HEK293 (cell line): ENCODE data around the gene SYNGAP1.

ENCODE experiments used
- GLI2 ChIP-seq: fragments of 450-650 bp; formaldehyde crosslinking; IDR thresholded peaks from 2 replicates; pipeline ENCODE4; 2017; ENCODE audit warnings: missing biosample characterization, missing genetic modification characterization, low read depth, borderline replicate concordance
- HOXD13 ChIP-seq: sonication (generic); formaldehyde crosslinking; IDR thresholded peaks from 2 replicates; pipeline ENCODE4 v1.8.0; 2022; ENCODE audit warnings: missing genetic modification reagents, borderline replicate concordance
- IKZF3 ChIP-seq: fragments of 450-650 bp; IDR thresholded peaks from 2 replicates; pipeline ENCODE4 v1.5.0; 2018; ENCODE audit warnings: missing biosample characterization, mild to moderate bottlenecking, missing genetic modification characterization, moderate library complexity
- YY1 ChIP-seq: fragments of 450-650 bp; formaldehyde crosslinking; IDR thresholded peaks from 2 replicates; pipeline ENCODE4 v1.5.1; 2018; ENCODE audit warnings: missing biosample characterization, missing genetic modification characterization
- ZBTB8A ChIP-seq: fragments of 450-650 bp; formaldehyde crosslinking; IDR thresholded peaks from 2 replicates; pipeline ENCODE4 v1.5.1; 2016; ENCODE audit warnings: missing biosample characterization, missing genetic modification characterization
- ZFP3 ChIP-seq: fragments of 450-650 bp; formaldehyde crosslinking; IDR thresholded peaks from 2 replicates; pipeline ENCODE4 v1.5.1; 2016; ENCODE audit warnings: low read depth, missing biosample characterization, missing genetic modification characterization
- ZNF112 ChIP-seq: fragments of 450-650 bp; formaldehyde crosslinking; IDR thresholded peaks from 2 replicates; pipeline ENCODE4 v1.5.0; 2017; ENCODE audit warnings: missing biosample characterization, missing genetic modification characterization
- ZNF155 ChIP-seq: fragments of 450-650 bp; formaldehyde crosslinking; IDR thresholded peaks from 2 replicates; pipeline ENCODE4 v1.5.1; 2016; ENCODE audit warnings: missing biosample characterization, missing genetic modification characterization
- ZNF266 ChIP-seq: fragments of 450-650 bp; formaldehyde crosslinking; IDR thresholded peaks from 2 replicates; pipeline ENCODE4 v1.5.1; 2016; ENCODE audit warnings: missing biosample characterization, missing genetic modification characterization, low read depth
- ZNF274 ChIP-seq, 2 experiments: fragments of 200-500 bp in 1 of 2; fragments of 450-650 bp in 1 of 2; sonication (Bioruptor generic) in 1 of 2; formaldehyde crosslinking in 1 of 2; IDR thresholded peaks; 2 replicates each; pipeline versions ENCODE4 v1.5.1 to v1.6.1; 2014 to 2016; ENCODE audit warnings: borderline replicate concordance in 1 of 2, inconsistent platforms in 1 of 2, low read length in 1 of 2, missing biosample characterization in 1 of 2, missing genetic modification characterization in 1 of 2
- ZNF354C ChIP-seq: fragments of 450-650 bp; formaldehyde crosslinking; IDR thresholded peaks from 2 replicates; pipeline ENCODE4 v1.5.1; 2016; ENCODE audit warnings: missing biosample characterization, missing genetic modification characterization, low read depth, borderline replicate concordance
- ZNF366 ChIP-seq: fragments of 450-650 bp; formaldehyde crosslinking; conservative IDR thresholded peaks from 2 replicates; pipeline ENCODE4 v1.5.1; 2016; ENCODE audit warnings: missing biosample characterization, missing genetic modification characterization
- ZNF514 ChIP-seq: fragments of 450-650 bp; formaldehyde crosslinking; IDR thresholded peaks from 2 replicates; pipeline ENCODE4 v1.5.1; 2016; ENCODE audit warnings: missing biosample characterization, missing genetic modification characterization
- ZNF530 ChIP-seq: fragments of 450-650 bp; formaldehyde crosslinking; IDR thresholded peaks from 2 replicates; pipeline ENCODE4 v1.5.1; 2016; ENCODE audit warnings: low read depth, missing biosample characterization, missing genetic modification characterization
- ZNF596 ChIP-seq: fragments of 450-650 bp; IDR thresholded peaks from 2 replicates; pipeline ENCODE4 v1.5.0; 2018; ENCODE audit warnings: missing biosample characterization, mild to moderate bottlenecking, missing genetic modification characterization, moderate library complexity
- ZNF623 ChIP-seq: fragments of 450-650 bp; formaldehyde crosslinking; IDR thresholded peaks from 2 replicates; pipeline ENCODE4 v1.5.1; 2016; ENCODE audit warnings: missing biosample characterization, missing genetic modification characterization
- ZNF76 ChIP-seq: fragments of 450-650 bp; formaldehyde crosslinking; IDR thresholded peaks from 2 replicates; pipeline ENCODE4; 2016; ENCODE audit warnings: low read depth, missing biosample characterization, missing genetic modification characterization, borderline replicate concordance
- TF ChIP-seq, protein P1 (sequence below): fragments of 450-650 bp; formaldehyde crosslinking; IDR thresholded peaks from 2 replicates; pipeline ENCODE4 v1.5.1; 2016; ENCODE audit warnings: missing biosample characterization, missing genetic modification characterization, low read depth
- TF ChIP-seq, protein P2 (sequence below): fragments of 450-650 bp; formaldehyde crosslinking; conservative IDR thresholded peaks from 2 replicates; pipeline ENCODE4 v1.5.1; 2016; ENCODE audit warnings: low read depth, missing biosample characterization, missing genetic modification characterization
- TF ChIP-seq, protein P3 (sequence below): fragments of 450-650 bp; formaldehyde crosslinking; IDR thresholded peaks from 2 replicates; pipeline ENCODE4 v1.5.1; 2016; ENCODE audit warnings: missing biosample characterization, missing genetic modification characterization
- TF ChIP-seq, protein P4 (sequence below): fragments of 450-650 bp; formaldehyde crosslinking; IDR thresholded peaks from 2 replicates; pipeline ENCODE4 v1.5.1; 2016; ENCODE audit warnings: missing biosample characterization, missing genetic modification characterization
- TF ChIP-seq, protein P5 (sequence below): fragments of 450-650 bp; formaldehyde crosslinking; IDR thresholded peaks from 2 replicates; pipeline ENCODE4 v1.5.1; 2016; ENCODE audit warnings: missing biosample characterization, missing genetic modification characterization
- TF ChIP-seq, protein P6 (sequence below): fragments of 450-650 bp; formaldehyde crosslinking; IDR thresholded peaks from 2 replicates; pipeline ENCODE4 v1.5.1; 2017; ENCODE audit warnings: missing biosample characterization, mild to moderate bottlenecking, missing genetic modification characterization, moderate library complexity
- TF ChIP-seq, protein P7 (sequence below): fragments of 450-650 bp; formaldehyde crosslinking; IDR thresholded peaks from 2 replicates; pipeline ENCODE4 v1.5.1; 2017; ENCODE audit warnings: missing biosample characterization, missing genetic modification characterization

SYNGAP1 gene

DNA sequence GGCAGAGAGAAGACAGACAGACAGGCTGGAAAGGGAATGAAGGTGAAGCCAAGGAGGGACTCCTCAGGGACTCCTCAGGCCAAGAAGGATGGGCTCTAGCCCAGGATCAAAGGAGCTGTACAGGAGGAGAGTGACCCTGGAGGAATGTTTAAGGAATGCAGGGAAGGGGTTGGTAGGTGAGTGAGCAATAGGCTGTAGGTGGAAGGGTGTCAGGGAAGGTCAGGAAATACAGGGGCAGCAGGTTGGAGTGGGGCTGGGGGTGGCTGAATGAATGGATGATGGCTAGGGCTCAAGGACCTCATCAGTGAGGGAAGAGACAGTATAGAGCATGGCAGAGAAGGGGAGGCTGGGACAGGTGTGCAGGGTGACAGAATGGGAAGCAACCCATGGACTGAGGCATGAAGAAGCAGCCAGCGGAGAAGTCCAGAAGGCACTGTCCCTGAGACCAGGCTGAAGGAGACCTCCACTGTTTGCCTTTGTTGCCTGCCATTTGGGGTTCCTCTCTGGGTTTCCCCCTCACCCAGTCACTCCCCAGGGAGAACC is 13.2 kb downstream of the SYNGAP1 start (continued):
- no peak for TF ChIP-seq IKZF3 (tag by site-specific recombination)
- peak; percentile 74 for TF ChIP-seq ZNF366
- TF ChIP-seq ZNF76 (tag by site-specific recombination) = no peak
- no peak for TF ChIP-seq ZNF623 (tag by site-specific recombination)
- TF ChIP-seq ZNF354C (tag by site-specific recombination) = no peak
- TF ChIP-seq, protein P1, sequence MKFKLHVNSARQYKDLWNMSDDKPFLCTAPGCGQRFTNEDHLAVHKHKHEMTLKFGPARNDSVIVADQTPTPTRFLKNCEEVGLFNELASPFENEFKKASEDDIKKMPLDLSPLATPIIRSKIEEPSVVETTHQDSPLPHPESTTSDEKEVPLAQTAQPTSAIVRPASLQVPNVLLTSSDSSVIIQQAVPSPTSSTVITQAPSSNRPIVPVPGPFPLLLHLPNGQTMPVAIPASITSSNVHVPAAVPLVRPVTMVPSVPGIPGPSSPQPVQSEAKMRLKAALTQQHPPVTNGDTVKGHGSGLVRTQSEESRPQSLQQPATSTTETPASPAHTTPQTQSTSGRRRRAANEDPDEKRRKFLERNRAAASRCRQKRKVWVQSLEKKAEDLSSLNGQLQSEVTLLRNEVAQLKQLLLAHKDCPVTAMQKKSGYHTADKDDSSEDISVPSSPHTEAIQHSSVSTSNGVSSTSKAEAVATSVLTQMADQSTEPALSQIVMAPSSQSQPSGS (tag by site-specific recombination) = no peak
- no peak for TF ChIP-seq GLI2 (tag by site-specific recombination)
- no peak for TF ChIP-seq ZNF274 (IDR thresholded peaks at IDR 0.05; ENCODE audit: low read length)
- TF ChIP-seq ZNF274 (tag by site-specific recombination; IDR thresholded peaks at IDR 0.05; ENCODE audit: borderline replicate concordance) = no peak
- TF ChIP-seq ZNF514 (tag by site-specific recombination) = no peak
- no peak for TF ChIP-seq ZNF596
- no peak for TF ChIP-seq ZNF530
- TF ChIP-seq, protein P2, sequence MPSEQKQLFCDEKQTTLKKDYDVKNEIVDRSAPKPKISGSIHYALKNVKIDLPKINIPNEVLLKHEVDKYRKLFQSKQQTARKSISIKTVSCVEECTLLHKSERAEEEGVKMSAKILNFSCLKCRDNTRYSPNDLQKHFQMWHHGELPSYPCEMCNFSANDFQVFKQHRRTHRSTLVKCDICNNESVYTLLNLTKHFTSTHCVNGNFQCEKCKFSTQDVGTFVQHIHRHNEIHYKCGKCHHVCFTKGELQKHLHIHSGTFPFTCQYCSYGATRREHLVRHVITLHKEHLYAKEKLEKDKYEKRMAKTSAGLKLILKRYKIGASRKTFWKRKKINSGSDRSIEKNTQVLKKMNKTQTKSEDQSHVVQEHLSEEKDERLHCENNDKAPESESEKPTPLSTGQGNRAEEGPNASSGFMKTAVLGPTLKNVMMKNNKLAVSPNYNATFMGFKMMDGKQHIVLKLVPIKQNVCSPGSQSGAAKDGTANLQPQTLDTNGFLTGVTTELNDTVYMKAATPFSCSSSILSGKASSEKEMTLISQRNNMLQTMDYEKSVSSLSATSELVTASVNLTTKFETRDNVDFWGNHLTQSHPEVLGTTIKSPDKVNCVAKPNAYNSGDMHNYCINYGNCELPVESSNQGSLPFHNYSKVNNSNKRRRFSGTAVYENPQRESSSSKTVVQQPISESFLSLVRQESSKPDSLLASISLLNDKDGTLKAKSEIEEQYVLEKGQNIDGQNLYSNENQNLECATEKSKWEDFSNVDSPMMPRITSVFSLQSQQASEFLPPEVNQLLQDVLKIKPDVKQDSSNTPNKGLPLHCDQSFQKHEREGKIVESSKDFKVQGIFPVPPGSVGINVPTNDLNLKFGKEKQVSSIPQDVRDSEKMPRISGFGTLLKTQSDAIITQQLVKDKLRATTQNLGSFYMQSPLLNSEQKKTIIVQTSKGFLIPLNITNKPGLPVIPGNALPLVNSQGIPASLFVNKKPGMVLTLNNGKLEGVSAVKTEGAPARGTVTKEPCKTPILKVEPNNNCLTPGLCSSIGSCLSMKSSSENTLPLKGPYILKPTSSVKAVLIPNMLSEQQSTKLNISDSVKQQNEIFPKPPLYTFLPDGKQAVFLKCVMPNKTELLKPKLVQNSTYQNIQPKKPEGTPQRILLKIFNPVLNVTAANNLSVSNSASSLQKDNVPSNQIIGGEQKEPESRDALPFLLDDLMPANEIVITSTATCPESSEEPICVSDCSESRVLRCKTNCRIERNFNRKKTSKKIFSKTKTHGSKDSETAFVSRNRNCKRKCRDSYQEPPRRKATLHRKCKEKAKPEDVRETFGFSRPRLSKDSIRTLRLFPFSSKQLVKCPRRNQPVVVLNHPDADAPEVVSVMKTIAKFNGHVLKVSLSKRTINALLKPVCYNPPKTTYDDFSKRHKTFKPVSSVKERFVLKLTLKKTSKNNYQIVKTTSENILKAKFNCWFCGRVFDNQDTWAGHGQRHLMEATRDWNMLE = no peak
- no peak for TF ChIP-seq ZNF266 (tag by site-specific recombination)
- no peak for TF ChIP-seq ZNF155 (tag by site-specific recombination)
- TF ChIP-seq ZFP3 (tag by site-specific recombination) = no peak
- no peak for TF ChIP-seq ZBTB8A
- no peak for TF ChIP-seq HOXD13 (CRISPR knock-in tag)
- TF ChIP-seq, protein P3, sequence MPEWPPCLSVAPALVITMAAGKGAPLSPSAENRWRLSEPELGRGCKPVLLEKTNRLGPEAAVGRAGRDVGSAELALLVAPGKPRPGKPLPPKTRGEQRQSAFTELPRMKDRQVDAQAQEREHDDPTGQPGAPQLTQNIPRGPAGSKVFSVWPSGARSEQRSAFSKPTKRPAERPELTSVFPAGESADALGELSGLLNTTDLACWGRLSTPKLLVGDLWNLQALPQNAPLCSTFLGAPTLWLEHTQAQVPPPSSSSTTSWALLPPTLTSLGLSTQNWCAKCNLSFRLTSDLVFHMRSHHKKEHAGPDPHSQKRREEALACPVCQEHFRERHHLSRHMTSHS (tag by site-specific recombination) = no peak
- TF ChIP-seq, protein P4, sequence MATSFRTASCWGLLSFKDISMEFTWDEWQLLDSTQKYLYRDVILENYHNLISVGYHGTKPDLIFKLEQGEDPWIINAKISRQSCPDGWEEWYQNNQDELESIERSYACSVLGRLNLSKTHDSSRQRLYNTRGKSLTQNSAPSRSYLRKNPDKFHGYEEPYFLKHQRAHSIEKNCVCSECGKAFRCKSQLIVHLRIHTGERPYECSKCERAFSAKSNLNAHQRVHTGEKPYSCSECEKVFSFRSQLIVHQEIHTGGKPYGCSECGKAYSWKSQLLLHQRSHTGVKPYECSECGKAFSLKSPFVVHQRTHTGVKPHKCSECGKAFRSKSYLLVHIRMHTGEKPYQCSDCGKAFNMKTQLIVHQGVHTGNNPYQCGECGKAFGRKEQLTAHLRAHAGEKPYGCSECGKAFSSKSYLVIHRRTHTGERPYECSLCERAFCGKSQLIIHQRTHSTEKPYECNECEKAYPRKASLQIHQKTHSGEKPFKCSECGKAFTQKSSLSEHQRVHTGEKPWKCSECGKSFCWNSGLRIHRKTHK (tag by site-specific recombination) = no peak
- TF ChIP-seq, protein P5, sequence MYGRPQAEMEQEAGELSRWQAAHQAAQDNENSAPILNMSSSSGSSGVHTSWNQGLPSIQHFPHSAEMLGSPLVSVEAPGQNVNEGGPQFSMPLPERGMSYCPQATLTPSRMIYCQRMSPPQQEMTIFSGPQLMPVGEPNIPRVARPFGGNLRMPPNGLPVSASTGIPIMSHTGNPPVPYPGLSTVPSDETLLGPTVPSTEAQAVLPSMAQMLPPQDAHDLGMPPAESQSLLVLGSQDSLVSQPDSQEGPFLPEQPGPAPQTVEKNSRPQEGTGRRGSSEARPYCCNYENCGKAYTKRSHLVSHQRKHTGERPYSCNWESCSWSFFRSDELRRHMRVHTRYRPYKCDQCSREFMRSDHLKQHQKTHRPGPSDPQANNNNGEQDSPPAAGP (tag by site-specific recombination) = peak; percentile 64
- TF ChIP-seq, protein P6, sequence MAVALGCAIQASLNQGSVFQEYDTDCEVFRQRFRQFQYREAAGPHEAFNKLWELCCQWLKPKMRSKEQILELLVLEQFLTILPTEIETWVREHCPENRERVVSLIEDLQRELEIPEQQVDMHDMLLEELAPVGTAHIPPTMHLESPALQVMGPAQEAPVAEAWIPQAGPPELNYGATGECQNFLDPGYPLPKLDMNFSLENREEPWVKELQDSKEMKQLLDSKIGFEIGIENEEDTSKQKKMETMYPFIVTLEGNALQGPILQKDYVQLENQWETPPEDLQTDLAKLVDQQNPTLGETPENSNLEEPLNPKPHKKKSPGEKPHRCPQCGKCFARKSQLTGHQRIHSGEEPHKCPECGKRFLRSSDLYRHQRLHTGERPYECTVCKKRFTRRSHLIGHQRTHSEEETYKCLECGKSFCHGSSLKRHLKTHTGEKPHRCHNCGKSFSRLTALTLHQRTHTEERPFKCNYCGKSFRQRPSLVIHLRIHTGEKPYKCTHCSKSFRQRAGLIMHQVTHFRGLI (tag by site-specific recombination) = no peak
- TF ChIP-seq, protein P7, sequence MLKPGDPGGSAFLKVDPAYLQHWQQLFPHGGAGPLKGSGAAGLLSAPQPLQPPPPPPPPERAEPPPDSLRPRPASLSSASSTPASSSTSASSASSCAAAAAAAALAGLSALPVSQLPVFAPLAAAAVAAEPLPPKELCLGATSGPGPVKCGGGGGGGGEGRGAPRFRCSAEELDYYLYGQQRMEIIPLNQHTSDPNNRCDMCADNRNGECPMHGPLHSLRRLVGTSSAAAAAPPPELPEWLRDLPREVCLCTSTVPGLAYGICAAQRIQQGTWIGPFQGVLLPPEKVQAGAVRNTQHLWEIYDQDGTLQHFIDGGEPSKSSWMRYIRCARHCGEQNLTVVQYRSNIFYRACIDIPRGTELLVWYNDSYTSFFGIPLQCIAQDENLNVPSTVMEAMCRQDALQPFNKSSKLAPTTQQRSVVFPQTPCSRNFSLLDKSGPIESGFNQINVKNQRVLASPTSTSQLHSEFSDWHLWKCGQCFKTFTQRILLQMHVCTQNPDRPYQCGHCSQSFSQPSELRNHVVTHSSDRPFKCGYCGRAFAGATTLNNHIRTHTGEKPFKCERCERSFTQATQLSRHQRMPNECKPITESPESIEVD (tag by site-specific recombination) = no peak
- TF ChIP-seq YY1 (tag by site-specific recombination) = no peak
- no peak for TF ChIP-seq ZNF112 (tag by site-specific recombination)
